ENCODE data around the gene UMPS.

UMPS gene

GRCh38 chr3:124770336-124771082 lies 40.3 kb downstream of the UMPS start:
- Histone ChIP-seq H3K27me3 (ENCODE audit: control insufficient read depth in 2 of 2, insufficient read depth in 2 of 2, low read length in 2 of 2) (no peaks in the 10 kb centered on the region), H3K4me1 (ENCODE audit: control insufficient read depth in 2 of 2, insufficient read depth in 2 of 2, low read length in 2 of 2) (peaks cover 0 to 3% of the 10 kb centered on the region in 2 donors), H3K36me3 (ENCODE audit: control insufficient read depth in 2 of 2, insufficient read depth in 2 of 2, low read length in 2 of 2) (peaks cover 10% of the 10 kb centered on the region in 2 donors), H3K4me3 (ENCODE audit: low read length in 2 of 2) (no peak overlapping the region), H3K27ac (ENCODE audit: low read depth in 2 of 2, low read length in 2 of 2) (no peak overlapping the region), H3K9ac (ENCODE audit: low read depth in 1 of 2, low read length in 2 of 2) (no peak overlapping the region), H3K9me3 (ENCODE audit: control insufficient read depth in 2 of 2, low read length in 2 of 2) (no peaks in the 10 kb centered on the region)

GRCh38 chr3:124771083-124771445 lies 40.8 kb downstream of the UMPS start:
- Histone ChIP-seq H3K36me3 (ENCODE audit: control insufficient read depth in 2 of 2, insufficient read depth in 2 of 2, low read length in 2 of 2) (peaks cover 9% of the 10 kb centered on the region in 2 donors), H3K4me3 (ENCODE audit: low read length in 2 of 2) (no peak overlapping the region), H3K4me1 (ENCODE audit: control insufficient read depth in 2 of 2, insufficient read depth in 2 of 2, low read length in 2 of 2) (peaks cover 0 to 3% of the 10 kb centered on the region in 2 donors), H3K27ac (ENCODE audit: low read depth in 2 of 2, low read length in 2 of 2) (peak overlapping the region in 1 of 2 donors; percentile 7), H3K9me3 (ENCODE audit: control insufficient read depth in 2 of 2, low read length in 2 of 2) (no peaks in the 10 kb centered on the region), H3K9ac (ENCODE audit: low read depth in 1 of 2, low read length in 2 of 2) (no peak overlapping the region), H3K27me3 (ENCODE audit: control insufficient read depth in 2 of 2, insufficient read depth in 2 of 2, low read length in 2 of 2) (no peaks in the 10 kb centered on the region)

GRCh38 chr3:124772081-124772831 lies 42.0 kb downstream of the UMPS start:
- Histone ChIP-seq H3K9ac (ENCODE audit: low read depth in 1 of 2, low read length in 2 of 2) (no peak overlapping the region), H3K4me3 (ENCODE audit: low read length in 2 of 2) (no peak overlapping the region), H3K36me3 (ENCODE audit: control insufficient read depth in 2 of 2, insufficient read depth in 2 of 2, low read length in 2 of 2) (peaks cover 3 to 8% of the 10 kb centered on the region in 2 donors), H3K9me3 (ENCODE audit: control insufficient read depth in 2 of 2, low read length in 2 of 2) (no peaks in the 10 kb centered on the region), H3K27me3 (ENCODE audit: control insufficient read depth in 2 of 2, insufficient read depth in 2 of 2, low read length in 2 of 2) (no peaks in the 10 kb centered on the region), H3K27ac (ENCODE audit: low read depth in 2 of 2, low read length in 2 of 2) (peak overlapping the region in 1 of 2 donors; percentile 32), H3K4me1 (ENCODE audit: control insufficient read depth in 2 of 2, insufficient read depth in 2 of 2, low read length in 2 of 2) (peaks cover 0 to 3% of the 10 kb centered on the region in 2 donors)

GRCh38 chr3:124773351-124774326 lies 43.4 kb downstream of the UMPS start:
- Histone ChIP-seq H3K4me1 (ENCODE audit: control insufficient read depth in 2 of 2, insufficient read depth in 2 of 2, low read length in 2 of 2) (peaks cover 0 to 3% of the 10 kb centered on the region in 2 donors), H3K27ac (ENCODE audit: low read depth in 2 of 2, low read length in 2 of 2) (no peak overlapping the region), H3K4me3 (ENCODE audit: low read length in 2 of 2) (no peak overlapping the region), H3K9me3 (ENCODE audit: control insufficient read depth in 2 of 2, low read length in 2 of 2) (no peaks in the 10 kb centered on the region), H3K36me3 (ENCODE audit: control insufficient read depth in 2 of 2, insufficient read depth in 2 of 2, low read length in 2 of 2) (peaks cover 0 to 2% of the 10 kb centered on the region in 2 donors), H3K9ac (ENCODE audit: low read depth in 1 of 2, low read length in 2 of 2) (no peak overlapping the region), H3K27me3 (ENCODE audit: control insufficient read depth in 2 of 2, insufficient read depth in 2 of 2, low read length in 2 of 2) (no peaks in the 10 kb centered on the region)

- no peaks in the 10 kb centered on the region for H3K27me3 ChIP-seq (ENCODE audit: control insufficient read depth in 2 of 2, insufficient read depth in 2 of 2, low read length in 2 of 2)
- H3K9me3 ChIP-seq (ENCODE audit: control insufficient read depth in 2 of 2, low read length in 2 of 2) = no peaks in the 10 kb centered on the region
- H3K36me3 ChIP-seq (ENCODE audit: control insufficient read depth in 2 of 2, insufficient read depth in 2 of 2, low read length in 2 of 2) = peaks cover 0 to 2% of the 10 kb centered on the region in 2 donors
- H3K9ac ChIP-seq (ENCODE audit: low read depth in 1 of 2, low read length in 2 of 2) = no peak overlapping the region
- H3K4me3 ChIP-seq (ENCODE audit: low read length in 2 of 2) = no peak overlapping the region
- peaks cover 0 to 3% of the 10 kb centered on the region in 2 donors for H3K4me1 ChIP-seq (ENCODE audit: control insufficient read depth in 2 of 2, insufficient read depth in 2 of 2, low read length in 2 of 2)
- H3K27ac ChIP-seq (ENCODE audit: low read depth in 2 of 2, low read length in 2 of 2) = no peak overlapping the region
These were observed 44.1 kb downstream of the UMPS start for GRCh38 chr3:124774327-124774718.

GRCh38 chr3:124774841-124775402 lies 44.7 kb downstream of the UMPS start:
- H3K9me3 ChIP-seq (ENCODE audit: control insufficient read depth in 2 of 2, low read length in 2 of 2) = no peaks in the 10 kb centered on the region
- no peak overlapping the region for H3K9ac ChIP-seq (ENCODE audit: low read depth in 1 of 2, low read length in 2 of 2)
- peaks cover 0 to 2% of the 10 kb centered on the region in 2 donors for H3K36me3 ChIP-seq (ENCODE audit: control insufficient read depth in 2 of 2, insufficient read depth in 2 of 2, low read length in 2 of 2)
- peaks cover 0 to 6% of the 10 kb centered on the region in 2 donors for H3K4me1 ChIP-seq (ENCODE audit: control insufficient read depth in 2 of 2, insufficient read depth in 2 of 2, low read length in 2 of 2)
- no peak overlapping the region for H3K4me3 ChIP-seq (ENCODE audit: low read length in 2 of 2)
- no peaks in the 10 kb centered on the region for H3K27me3 ChIP-seq (ENCODE audit: control insufficient read depth in 2 of 2, insufficient read depth in 2 of 2, low read length in 2 of 2)
- H3K27ac ChIP-seq (ENCODE audit: low read depth in 2 of 2, low read length in 2 of 2) = no peak overlapping the region

- H3K36me3 ChIP-seq (ENCODE audit: control insufficient read depth in 2 of 2, insufficient read depth in 2 of 2, low read length in 2 of 2) = peaks cover 0 to 2% of the 10 kb centered on the region in 2 donors
- no peaks in the 10 kb centered on the region for H3K27me3 ChIP-seq (ENCODE audit: control insufficient read depth in 2 of 2, insufficient read depth in 2 of 2, low read length in 2 of 2)
- peaks cover 0 to 10% of the 10 kb centered on the region in 2 donors for H3K4me1 ChIP-seq (ENCODE audit: control insufficient read depth in 2 of 2, insufficient read depth in 2 of 2, low read length in 2 of 2)
- no peak overlapping the region for H3K27ac ChIP-seq (ENCODE audit: low read depth in 2 of 2, low read length in 2 of 2)
- no peak overlapping the region for H3K4me3 ChIP-seq (ENCODE audit: low read length in 2 of 2)
- H3K9me3 ChIP-seq (ENCODE audit: control insufficient read depth in 2 of 2, low read length in 2 of 2) = no peaks in the 10 kb centered on the region
- no peak overlapping the region for H3K9ac ChIP-seq (ENCODE audit: low read depth in 1 of 2, low read length in 2 of 2)
These were observed 45.6 kb downstream of the UMPS start for GRCh38 chr3:124775877-124776276.

GRCh38 chr3:124776856-124777255 lies 46.6 kb downstream of the UMPS start:
- Histone ChIP-seq H3K9ac (ENCODE audit: low read depth in 1 of 2, low read length in 2 of 2) (no peak overlapping the region), H3K27ac (ENCODE audit: low read depth in 2 of 2, low read length in 2 of 2) (no peak overlapping the region), H3K27me3 (ENCODE audit: control insufficient read depth in 2 of 2, insufficient read depth in 2 of 2, low read length in 2 of 2) (no peaks in the 10 kb centered on the region), H3K4me3 (ENCODE audit: low read length in 2 of 2) (no peak overlapping the region), H3K9me3 (ENCODE audit: control insufficient read depth in 2 of 2, low read length in 2 of 2) (no peaks in the 10 kb centered on the region), H3K4me1 (ENCODE audit: control insufficient read depth in 2 of 2, insufficient read depth in 2 of 2, low read length in 2 of 2) (peaks cover 0 to 18% of the 10 kb centered on the region in 2 donors), H3K36me3 (ENCODE audit: control insufficient read depth in 2 of 2, insufficient read depth in 2 of 2, low read length in 2 of 2) (peaks cover 0 to 2% of the 10 kb centered on the region in 2 donors)

GRCh38 chr3:124777762-124778470 lies 47.7 kb downstream of the UMPS start:
- Histone ChIP-seq H3K27me3 (ENCODE audit: control insufficient read depth in 2 of 2, insufficient read depth in 2 of 2, low read length in 2 of 2) (no peaks in the 10 kb centered on the region), H3K4me1 (ENCODE audit: control insufficient read depth in 2 of 2, insufficient read depth in 2 of 2, low read length in 2 of 2) (peaks cover 0 to 14% of the 10 kb centered on the region in 2 donors), H3K9me3 (ENCODE audit: control insufficient read depth in 2 of 2, low read length in 2 of 2) (no peaks in the 10 kb centered on the region), H3K4me3 (ENCODE audit: low read length in 2 of 2) (no peak overlapping the region), H3K36me3 (ENCODE audit: control insufficient read depth in 2 of 2, insufficient read depth in 2 of 2, low read length in 2 of 2) (peaks cover 0 to 2% of the 10 kb centered on the region in 2 donors), H3K27ac (ENCODE audit: low read depth in 2 of 2, low read length in 2 of 2) (peak overlapping the region in 1 of 2 donors; percentile 2), H3K9ac (ENCODE audit: low read depth in 1 of 2, low read length in 2 of 2) (no peak overlapping the region)

All from mucosa of rectum (tissue), 2 donors.